GM21786 (cell line): Measurements from ENCODE around the gene SETBP1.

ENCODE experiments used
- ATAC-seq: cut with Tn5 transposase; IDR thresholded peaks from one replicate; pipeline ENCODE4 v1.9.1; 2021; ENCODE audit not compliant: unreplicated experiment

The SETBP1 gene

DNA sequence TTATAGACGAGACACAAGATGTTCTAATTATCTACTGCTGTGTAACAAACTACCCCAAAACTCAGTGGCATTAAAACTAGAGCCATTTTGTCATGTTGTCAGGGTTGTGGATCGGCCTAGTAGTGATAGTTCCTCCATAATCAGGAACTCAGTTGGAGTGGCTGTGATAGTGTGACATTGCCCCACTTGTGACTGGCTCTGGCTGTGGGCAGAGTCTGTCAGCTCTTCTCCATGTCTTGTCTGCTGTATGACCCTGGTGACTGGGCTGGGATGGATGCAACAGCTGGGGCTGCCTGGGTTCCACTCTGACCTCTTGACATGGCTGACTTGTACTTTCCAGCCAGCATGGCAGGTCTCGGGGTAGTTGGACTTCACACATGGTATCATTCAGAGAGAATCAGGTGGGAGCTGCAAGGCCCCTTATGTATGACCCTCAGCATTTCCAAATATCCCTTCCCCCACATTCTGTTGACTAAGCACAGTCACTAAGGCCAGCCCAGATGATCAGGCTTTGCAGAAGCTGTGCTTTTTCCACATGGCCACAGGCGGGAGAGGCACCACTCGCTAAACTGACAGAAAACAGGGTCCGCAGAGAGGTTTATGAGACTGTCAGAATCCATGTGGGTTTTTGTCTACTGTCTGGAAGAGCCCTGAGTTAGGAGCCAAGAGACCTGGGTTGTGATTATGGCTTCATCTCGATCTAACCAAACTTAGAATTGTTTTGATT, 50.3 kb downstream of the SETBP1 start:
- ATAC-seq, result no peak

- ATAC-seq, result no peak
These were observed 51.0 kb downstream of the SETBP1 start for GRCh38 chr18:44731530-44732237.

- ATAC-seq, result no peak
These were observed 51.5 kb downstream of the SETBP1 start for GRCh38 chr18:44732238-44732563.

GRCh38 chr18:44732599-44732998, 51.9 kb downstream of the SETBP1 start:
- ATAC-seq, result no peak

DNA sequence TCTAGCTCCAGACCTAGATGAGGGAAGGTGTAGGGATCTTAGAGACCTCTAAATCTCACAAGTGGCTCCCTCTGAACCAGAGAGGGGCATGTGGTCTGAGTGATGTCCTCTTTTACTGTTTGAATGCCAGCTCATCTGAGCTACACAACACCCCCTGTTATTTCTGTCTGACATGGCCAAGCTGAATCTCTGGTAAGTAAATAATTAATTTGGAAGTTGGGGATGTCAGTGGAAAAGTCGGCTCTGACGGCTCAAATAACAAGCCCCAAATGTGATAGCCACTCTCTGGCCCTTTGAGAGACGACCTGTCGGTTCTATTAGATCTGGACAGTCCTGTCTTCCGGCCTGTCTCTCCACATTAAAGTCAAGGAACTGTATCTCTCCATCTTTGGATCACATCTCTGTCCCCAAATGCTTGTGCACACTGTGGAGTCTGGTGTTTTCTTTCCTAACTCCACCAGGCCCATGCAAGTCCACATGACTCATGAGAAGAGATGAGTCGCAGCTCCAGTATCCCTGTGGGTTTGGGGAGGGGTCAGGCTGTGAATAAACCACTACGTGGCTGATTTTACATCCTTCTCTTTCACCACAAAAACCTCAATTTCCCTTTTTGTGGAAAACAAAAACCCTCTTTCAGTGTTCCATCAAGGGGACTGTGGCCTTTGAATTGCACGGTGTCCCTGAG, 52.5 kb downstream of the SETBP1 start:
- ATAC-seq, result no peak

- ATAC-seq, result no peak
These were observed 53.2 kb downstream of the SETBP1 start for GRCh38 chr18:44733754-44734465.

DNA sequence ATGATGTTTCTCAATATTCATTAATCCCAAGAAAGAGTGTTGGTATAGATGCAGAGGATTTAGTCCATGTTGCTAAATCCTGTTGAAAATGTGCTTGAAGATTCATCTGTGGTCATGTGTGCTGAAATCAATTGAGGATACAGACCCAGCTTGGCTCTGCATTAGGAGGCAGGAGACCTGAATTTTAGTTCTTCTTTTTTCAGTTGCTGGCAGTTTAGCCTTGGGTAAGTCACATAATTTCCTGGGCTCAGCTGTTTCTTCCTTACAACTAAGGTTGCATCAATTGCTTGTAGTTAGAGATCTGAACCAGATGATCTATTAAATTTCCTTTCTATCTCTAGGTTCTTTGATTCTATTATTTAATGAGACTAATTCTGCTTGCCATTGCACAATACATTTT, 54.4 kb downstream of the SETBP1 start:
- no peak for ATAC-seq

DNA sequence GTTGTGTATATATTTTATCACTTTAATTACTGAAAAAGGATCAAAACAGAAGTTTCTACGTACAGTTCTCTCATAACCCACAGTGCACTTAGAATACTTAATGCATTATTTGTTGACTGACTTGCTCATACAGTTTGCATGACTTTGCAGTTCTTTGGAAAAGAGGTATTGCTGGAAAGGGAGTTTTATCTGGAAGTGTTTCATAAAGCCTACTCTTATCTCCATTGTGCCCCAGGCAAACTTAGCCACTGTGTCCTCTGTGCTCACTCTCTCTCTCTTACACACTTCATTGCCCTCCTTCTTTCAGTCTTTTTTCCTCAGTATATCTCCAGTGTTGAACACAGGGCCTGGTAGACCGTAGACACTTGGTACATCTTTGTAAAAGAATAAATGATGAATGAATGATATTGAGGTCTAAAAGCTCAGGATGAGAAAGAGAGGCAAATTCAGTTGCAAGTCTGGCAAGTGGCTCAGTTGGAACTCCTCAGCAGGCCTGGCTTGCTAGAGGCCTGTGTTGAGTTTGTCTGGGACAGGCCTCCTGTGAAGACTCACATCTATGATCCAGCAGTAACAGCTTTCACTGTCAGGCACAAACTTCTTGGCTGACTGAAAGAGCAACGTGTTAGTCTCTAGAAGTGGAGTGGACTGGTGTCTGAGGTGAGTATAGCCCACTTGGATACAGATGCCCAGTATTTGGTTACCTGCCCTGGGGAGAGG, 56.1 kb downstream of the SETBP1 start:
- no peak for ATAC-seq

- no peak for ATAC-seq
These were observed 56.9 kb downstream of the SETBP1 start for GRCh38 chr18:44737623-44738022.

- ATAC-seq, result no peak
These were observed 59.3 kb downstream of the SETBP1 start for GRCh38 chr18:44740000-44740399.

GRCh38 chr18:44741085-44741484, 60.4 kb downstream of the SETBP1 start:
- ATAC-seq, result no peak

- no peak for ATAC-seq
These were observed 60.8 kb downstream of the SETBP1 start for GRCh38 chr18:44741511-44741910.

DNA sequence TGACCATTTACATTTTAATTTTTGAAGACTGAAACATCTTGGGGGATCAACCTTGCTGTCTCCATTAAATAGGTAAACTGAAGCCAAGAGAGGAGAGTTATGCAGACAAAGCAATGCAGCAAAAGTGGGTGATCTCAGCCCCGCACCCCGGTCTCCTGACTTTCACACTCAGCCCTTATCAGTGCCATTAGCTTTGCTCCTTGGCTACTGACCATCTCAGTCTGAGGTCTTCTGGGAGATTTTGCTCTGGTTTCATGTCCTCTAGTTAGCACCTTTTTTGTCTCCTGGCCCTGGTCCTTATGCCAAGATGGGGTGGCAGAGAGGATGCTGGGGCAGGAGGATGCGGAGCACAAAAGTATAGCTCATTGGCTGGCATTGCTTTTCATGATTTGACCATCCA, 61.4 kb downstream of the SETBP1 start:
- ATAC-seq, result no peak

DNA sequence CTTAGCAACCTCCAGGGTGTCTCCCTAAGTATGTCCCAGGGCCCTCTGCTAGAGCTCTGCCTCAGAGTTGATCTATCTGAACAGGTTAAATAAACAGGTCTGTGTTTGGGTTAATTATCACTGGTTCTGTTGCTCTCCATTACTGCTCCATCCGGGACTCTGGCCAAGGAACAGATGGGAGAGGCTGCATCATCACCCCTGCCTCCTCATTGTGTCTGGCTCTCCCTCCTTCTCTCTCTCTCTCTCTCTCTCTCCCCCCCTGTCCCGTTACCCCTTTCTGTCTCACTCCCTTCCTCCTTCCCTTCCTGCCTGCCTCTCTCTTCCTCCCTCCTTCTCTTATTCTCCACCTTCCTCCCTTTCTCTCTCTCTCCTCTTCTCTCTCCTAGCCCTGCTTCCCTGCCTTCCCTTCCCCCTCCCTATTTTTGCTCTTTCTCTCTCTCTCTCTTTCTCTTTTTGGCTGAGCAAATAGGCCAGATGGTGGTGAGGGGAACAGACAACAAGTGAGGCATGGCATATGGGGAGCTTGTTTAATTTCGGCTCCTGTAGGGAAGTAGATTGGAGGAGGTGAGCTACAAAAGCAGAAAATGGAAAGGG, 62.1 kb downstream of the SETBP1 start:
- ATAC-seq, result no peak

DNA sequence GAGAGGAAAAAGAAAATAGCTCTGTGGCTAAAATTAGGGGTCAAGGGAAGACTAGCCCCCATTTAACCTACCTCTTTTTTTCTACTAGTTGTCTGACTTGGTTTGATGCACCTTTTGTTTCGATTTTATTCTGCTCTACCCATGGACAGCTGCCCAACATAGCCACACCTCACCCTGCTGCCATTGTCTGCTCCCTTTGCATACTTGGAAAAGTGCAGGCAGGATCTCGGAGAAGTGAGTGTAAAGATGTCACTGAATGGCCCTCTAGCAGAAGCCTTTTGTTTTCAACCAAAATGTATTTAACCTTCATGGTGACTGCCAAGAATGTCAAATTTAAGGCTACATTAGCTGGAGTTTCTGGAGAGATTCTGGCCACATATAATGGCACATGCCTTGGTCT, 62.9 kb downstream of the SETBP1 start:
- ATAC-seq, result no peak

- no peak for ATAC-seq
These were observed 63.8 kb downstream of the SETBP1 start for GRCh38 chr18:44744161-44745121.

DNA sequence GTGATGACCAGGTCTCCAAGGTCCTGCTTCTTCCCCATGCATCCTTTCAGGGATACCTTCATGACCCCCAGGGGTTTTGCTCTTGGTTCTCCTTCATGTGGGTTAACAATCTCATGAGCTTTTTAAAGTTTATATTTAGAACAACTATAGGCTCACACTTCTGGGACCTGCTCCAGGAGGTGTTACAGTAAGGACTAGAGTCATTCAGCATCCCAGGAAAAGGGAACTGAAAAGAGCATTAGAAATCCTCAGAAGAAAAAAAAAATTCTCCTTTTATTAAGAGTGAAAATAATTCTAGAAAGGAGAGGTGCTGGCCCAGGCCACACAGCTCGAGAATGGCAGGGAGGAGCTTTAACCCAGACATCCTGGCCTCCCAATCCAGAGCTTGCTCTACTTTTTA, 66.5 kb downstream of the SETBP1 start:
- ATAC-seq, result no peak

GRCh38 chr18:44748582-44748981, 67.9 kb downstream of the SETBP1 start:
- ATAC-seq, result no peak

DNA sequence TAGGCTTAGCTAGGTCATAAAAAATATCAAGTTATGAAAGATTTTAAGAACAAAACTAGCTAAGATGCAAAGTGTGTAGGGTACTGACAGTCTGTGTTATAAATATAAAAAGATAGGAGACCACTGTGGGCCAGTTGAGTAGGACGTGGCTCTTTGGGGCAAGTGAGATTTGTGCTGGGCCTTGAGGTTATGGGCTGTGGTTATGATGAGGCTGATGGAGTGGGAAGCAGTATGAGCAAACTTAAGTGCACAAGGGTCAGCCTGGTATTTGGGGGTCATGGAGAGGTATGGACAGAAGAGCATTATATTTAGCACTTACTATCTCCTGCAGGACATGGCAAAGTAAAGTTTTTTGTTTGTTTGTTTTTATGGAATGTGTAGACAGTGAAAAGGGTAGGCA, 70.1 kb downstream of the SETBP1 start:
- ATAC-seq, result no peak
